ENCODE data around the gene TMEM164. TPM values are rescaled to one million over a fixed set of nuclear protein-coding genes. Genes with fewer than 3 reads are reported as not detected.

TMEM164 gene
- total RNA-seq, 4 donors from 2014 or later = 8.2 to 13.4 (median 11.1) TPM

- intact Hi-C loops (cut with DNase I) = no loop called here
- Histone ChIP-seq H3K36me3 (no peaks in the 10 kb centered on the region), H3K4me1 (no peaks in the 10 kb centered on the region), H3K27me3 (no peaks in the 10 kb centered on the region), H3K9me3 (no peaks in the 10 kb centered on the region), H3K27ac (replicated peaks in 1 of 4) (no peak overlapping the region), H3K4me3 (no peak overlapping the region)
- DNase-seq (ENCODE audit: extremely low spot score) = no peak
- no peak for TF ChIP-seq EP300 (IDR thresholded peaks at IDR 0.05)
- TF ChIP-seq POLR2A (IDR thresholded peaks at IDR 0.05; ENCODE audit: low read depth) = no peak
- TF ChIP-seq POLR2AphosphoS5 (IDR thresholded peaks at IDR 0.05) = no peak
- no peak for TF ChIP-seq CTCF (IDR thresholded peaks at IDR 0.05)
- WGBS = 67% methylated on average over 2 of the region's 2 CpGs
These were observed 205.2 kb downstream of the TMEM164 start for GRCh38 chrX:110208092-110208491.

- Histone ChIP-seq H3K4me1 (no peaks in the 10 kb centered on the region), H3K27ac (replicated peaks in 1 of 4) (no peak overlapping the region), H3K36me3 (no peaks in the 10 kb centered on the region), H3K9me3 (no peaks in the 10 kb centered on the region), H3K27me3 (no peaks in the 10 kb centered on the region), H3K4me3 (no peak overlapping the region)
- intact Hi-C loops (cut with DNase I) = no loop called here
- 41% methylated on average over 5 of the region's 5 CpGs for WGBS
- TF ChIP-seq CTCF (IDR thresholded peaks at IDR 0.05) (no peak), POLR2A (IDR thresholded peaks at IDR 0.05; ENCODE audit: low read depth) (no peak), EP300 (IDR thresholded peaks at IDR 0.05) (no peak), POLR2AphosphoS5 (IDR thresholded peaks at IDR 0.05) (no peak)
- DNase-seq (ENCODE audit: extremely low spot score) = no peak
These were observed 207.7 kb downstream of the TMEM164 start for GRCh38 chrX:110210417-110211139.

GRCh38 chrX:110211340-110211739 lies 208.4 kb downstream of the TMEM164 start:
- WGBS = 60% methylated on average over 1 of the region's 1 CpG
- intact Hi-C loops (cut with DNase I) = no loop called here

GRCh38 chrX:110212299-110212698 lies 209.4 kb downstream of the TMEM164 start:
- Histone ChIP-seq H3K4me1 (no peaks in the 10 kb centered on the region), H3K4me3 (no peak overlapping the region), H3K27ac (replicated peaks in 1 of 4) (no peak overlapping the region), H3K27me3 (no peaks in the 10 kb centered on the region), H3K9me3 (no peaks in the 10 kb centered on the region), H3K36me3 (no peaks in the 10 kb centered on the region)
- DNase-seq (ENCODE audit: extremely low spot score) = no peak
- no peak for TF ChIP-seq POLR2AphosphoS5 (IDR thresholded peaks at IDR 0.05)
- no peak for TF ChIP-seq POLR2A (IDR thresholded peaks at IDR 0.05; ENCODE audit: low read depth)
- no peak for TF ChIP-seq EP300 (IDR thresholded peaks at IDR 0.05)
- no peak for TF ChIP-seq CTCF (IDR thresholded peaks at IDR 0.05)
- intact Hi-C loops (cut with DNase I) = no loop called here
- 80% methylated on average over 3 of the region's 3 CpGs for WGBS

More at GRCh38 chrX:110211340-110211739, 208.4 kb downstream of the TMEM164 start:
- no peaks in the 10 kb centered on the region for H3K9me3 ChIP-seq
- H3K36me3 ChIP-seq = no peaks in the 10 kb centered on the region
- TF ChIP-seq POLR2AphosphoS5 (IDR thresholded peaks at IDR 0.05) = no peak
- no peak for TF ChIP-seq CTCF (IDR thresholded peaks at IDR 0.05)
- no peak for TF ChIP-seq POLR2A (IDR thresholded peaks at IDR 0.05; ENCODE audit: low read depth)
- TF ChIP-seq EP300 (IDR thresholded peaks at IDR 0.05) = no peak
- H3K4me3 ChIP-seq = no peak overlapping the region
- no peak overlapping the region for H3K27ac ChIP-seq (replicated peaks in 1 of 4)
- no peak for DNase-seq (ENCODE audit: extremely low spot score)
- no peaks in the 10 kb centered on the region for H3K27me3 ChIP-seq
- no peaks in the 10 kb centered on the region for H3K4me1 ChIP-seq

GRCh38 chrX:110213183-110213582 lies 210.3 kb downstream of the TMEM164 start:
- Histone ChIP-seq H3K4me3 (no peak overlapping the region), H3K27ac (replicated peaks in 1 of 4) (no peak overlapping the region), H3K27me3 (no peaks in the 10 kb centered on the region), H3K4me1 (no peaks in the 10 kb centered on the region), H3K9me3 (no peaks in the 10 kb centered on the region), H3K36me3 (no peaks in the 10 kb centered on the region)
- DNase-seq (ENCODE audit: extremely low spot score) = no peak
- WGBS = 88% methylated on average over 1 of the region's 1 CpG
- intact Hi-C loops (cut with DNase I) = no loop called here
- no peak for TF ChIP-seq POLR2AphosphoS5 (IDR thresholded peaks at IDR 0.05)
- no peak for TF ChIP-seq EP300 (IDR thresholded peaks at IDR 0.05)
- TF ChIP-seq CTCF (IDR thresholded peaks at IDR 0.05) = no peak
- no peak for TF ChIP-seq POLR2A (IDR thresholded peaks at IDR 0.05; ENCODE audit: low read depth)
